ENCODE measurements around the gene ATR. TPM values are rescaled to one million over a fixed set of nuclear protein-coding genes. Genes with fewer than 3 reads are reported as not detected.
A peak's percentile ranks its signal among the peaks of the same experiment; 100 is the strongest.
"Not testable (repeated sequence)": the region's sequence is repeated elsewhere in the genome, so short reads cannot be mapped to it uniquely, and the experiment has no call there.

Gene ATR
- total RNA-seq, 2 donors from 2014 or later, result 35.6 to 36.1 TPM

GRCh38 chr3:142595581-142595950 lies 17.0 kb upstream of the ATR start:
- no peaks in the 10 kb centered on the region for H3K36me3 ChIP-seq
- no peaks in the 10 kb centered on the region for H3K4me1 ChIP-seq (replicated peaks)
- TF ChIP-seq POLR2A (IDR thresholded peaks at IDR 0.05), result no peak
- TF ChIP-seq CTCF (IDR thresholded peaks at IDR 0.05), result no peak
- no peak for TF ChIP-seq POLR2AphosphoS5 (IDR thresholded peaks at IDR 0.05)
- H3K4me3 ChIP-seq, result peak overlapping the region; percentile 49 to 60
- intact Hi-C loops (cut with DNase I), result no loop called here
- no peaks in the 10 kb centered on the region for H3K9me3 ChIP-seq
- 9% methylated on average over 7 of the region's 7 CpGs for WGBS
- peak overlapping the region; percentile 60 to 79 for H3K27ac ChIP-seq
- no peak for DNase-seq (ENCODE audit: low spot score)
- H3K27me3 ChIP-seq (replicated peaks; ENCODE audit: insufficient read depth), result no peaks in the 10 kb centered on the region

- Histone ChIP-seq H3K9me3 (no peaks in the 10 kb centered on the region), H3K4me3 (no peak overlapping the region), H3K27ac (peak overlapping the region in 1 of 2 donors; percentile 60), H3K27me3 (replicated peaks; ENCODE audit: insufficient read depth) (no peaks in the 10 kb centered on the region), H3K36me3 (no peaks in the 10 kb centered on the region), H3K4me1 (replicated peaks) (no peaks in the 10 kb centered on the region)
- 11% methylated on average over 1 of the region's 1 CpG for WGBS
- no peak for DNase-seq (ENCODE audit: low spot score)
- intact Hi-C loops (cut with DNase I), result no loop called here
- TF ChIP-seq CTCF (IDR thresholded peaks at IDR 0.05), result no peak
- no peak for TF ChIP-seq POLR2AphosphoS5 (IDR thresholded peaks at IDR 0.05)
- TF ChIP-seq POLR2A (IDR thresholded peaks at IDR 0.05), result no peak
These were observed 16.6 kb upstream of the ATR start for GRCh38 chr3:142595141-142595540.

- H3K27ac ChIP-seq; H3K4me1 ChIP-seq (replicated peaks); H3K36me3 ChIP-seq; H3K9me3 ChIP-seq; H3K27me3 ChIP-seq (replicated peaks; ENCODE audit: insufficient read depth); H3K4me3 ChIP-seq; DNase-seq (ENCODE audit: low spot score); intact Hi-C loops (cut with DNase I): not testable (repeated sequence)
- 97% methylated on average over 7 of the region's 7 CpGs for WGBS
These were observed 13.7 kb upstream of the ATR start for GRCh38 chr3:142592268-142592667.

- Histone ChIP-seq H3K4me1 (replicated peaks) (no peaks in the 10 kb centered on the region), H3K9me3 (no peaks in the 10 kb centered on the region), H3K36me3 (no peaks in the 10 kb centered on the region), H3K27me3 (replicated peaks; ENCODE audit: insufficient read depth) (no peaks in the 10 kb centered on the region), H3K27ac (no peak overlapping the region), H3K4me3 (no peak overlapping the region)
- WGBS, result 58% methylated on average over 1 of the region's 1 CpG
- TF ChIP-seq POLR2A (IDR thresholded peaks at IDR 0.05) (no peak), POLR2AphosphoS5 (IDR thresholded peaks at IDR 0.05) (no peak), CTCF (IDR thresholded peaks at IDR 0.05) (no peak)
- intact Hi-C loops (cut with DNase I), result loop anchor here (10.0 kb wide), 1 partner anchor 396 kb away; no protein-coding TSS in a partner anchor
- DNase-seq (ENCODE audit: low spot score), result no peak
These were observed 10.2 kb upstream of the ATR start for GRCh38 chr3:142588703-142589102.

GRCh38 chr3:142586803-142587406 lies 8.4 kb upstream of the ATR start:
- 20% methylated on average over 2 of the region's 2 CpGs for WGBS
- no peaks in the 10 kb centered on the region for H3K9me3 ChIP-seq
- H3K4me3 ChIP-seq, result no peak overlapping the region
- H3K36me3 ChIP-seq, result no peaks in the 10 kb centered on the region
- peak; percentile 75 for DNase-seq (ENCODE audit: low spot score)
- peak; percentile 67 for TF ChIP-seq POLR2AphosphoS5 (IDR thresholded peaks at IDR 0.05)
- peak in 3 of 4 experiments; percentile 62 to 75 (median 73) for TF ChIP-seq CTCF (IDR thresholded peaks at IDR 0.05)
- TF ChIP-seq POLR2A (IDR thresholded peaks at IDR 0.05), result no peak
- no peak overlapping the region for H3K27ac ChIP-seq
- H3K4me1 ChIP-seq (replicated peaks), result no peaks in the 10 kb centered on the region
- intact Hi-C loops (cut with DNase I), result loop anchor here (10.0 kb wide), 1 partner anchor 398 kb away; no protein-coding TSS in a partner anchor
- H3K27me3 ChIP-seq (replicated peaks; ENCODE audit: insufficient read depth), result no peaks in the 10 kb centered on the region

- intact Hi-C loops (cut with DNase I), result loop anchor here (10.0 kb wide), 1 partner anchor 404 kb away; no protein-coding TSS in a partner anchor
- not testable (repeated sequence) for H3K36me3 ChIP-seq; H3K27ac ChIP-seq; H3K9me3 ChIP-seq; H3K27me3 ChIP-seq (replicated peaks; ENCODE audit: insufficient read depth); H3K4me1 ChIP-seq (replicated peaks); H3K4me3 ChIP-seq; DNase-seq (ENCODE audit: low spot score)
- WGBS, result 76% methylated on average over 11 of the region's 11 CpGs
These were observed 2.5 kb upstream of the ATR start for GRCh38 chr3:142581070-142581469.

All from prostate gland (tissue), 2 donors.